H9 (cell line): ENCODE results near the gene SPRN. TPM values are rescaled to one million over a fixed set of nuclear protein-coding genes. Genes with fewer than 3 reads are reported as not detected.

Source experiments
- DNase-seq: peaks from one replicate; pipeline ENCODE4 v3.0.0-alpha.2; 2017
- H2AFZ ChIP-seq: one replicate; pipeline ENCODE4 v1.6.1; 2013; ENCODE audit warnings: mild to moderate bottlenecking, low read length, control low read depth, moderate library complexity
- H2AK5ac ChIP-seq: 2 replicates; pipeline ENCODE4 v1.6.1; 2013; ENCODE audit warnings: low read length, control low read depth, mixed read lengths; ENCODE audit not compliant: insufficient read length
- H2BK120ac ChIP-seq: one replicate; pipeline ENCODE4 v1.6.1; 2013; ENCODE audit warnings: low read depth, mild to moderate bottlenecking, low read length, control low read depth, inconsistent platforms; ENCODE audit not compliant: poor library complexity, severe bottlenecking
- H2BK12ac ChIP-seq: 2 replicates; pipeline ENCODE4 v1.6.1; 2013; ENCODE audit warnings: low read length, control low read depth, mixed read lengths, low read depth; ENCODE audit not compliant: insufficient read length
- H2BK15ac ChIP-seq: 2 replicates; pipeline ENCODE4 v1.6.1; 2013; ENCODE audit warnings: low read depth, low read length, control low read depth
- H2BK20ac ChIP-seq: one replicate; pipeline ENCODE4 v1.6.1; 2013; ENCODE audit warnings: low read depth, mild to moderate bottlenecking, low read length, control low read depth, inconsistent platforms; ENCODE audit not compliant: poor library complexity, severe bottlenecking
- H2BK5ac ChIP-seq: 2 replicates; pipeline ENCODE4 v1.6.1; 2013; ENCODE audit warnings: low read length, control low read depth, mixed read lengths; ENCODE audit not compliant: insufficient read length
- H3K14ac ChIP-seq: 2 replicates; pipeline ENCODE4 v1.6.1; 2013; ENCODE audit warnings: low read length, control low read depth; ENCODE audit not compliant: insufficient read depth
- H3K18ac ChIP-seq: 2 replicates; pipeline ENCODE4 v1.6.1; 2013; ENCODE audit warnings: low read depth, mild to moderate bottlenecking, mixed read lengths, low read length, control low read depth; ENCODE audit not compliant: insufficient read length
- H3K23ac ChIP-seq: 2 replicates; pipeline ENCODE4 v1.6.1; 2013; ENCODE audit warnings: low read length, control low read depth, mixed read lengths, low read depth; ENCODE audit not compliant: insufficient read length
- H3K23me2 ChIP-seq: 2 replicates; pipeline ENCODE4 v1.6.1; 2013; ENCODE audit warnings: low read depth, mild to moderate bottlenecking, mixed read lengths, low read length, control low read depth; ENCODE audit not compliant: insufficient read length, poor library complexity, severe bottlenecking
- H3K27ac ChIP-seq: 2 replicates; pipeline ENCODE4 v1.5.1; 2013; ENCODE audit warnings: low read length, control low read depth, mixed read lengths, low read depth; ENCODE audit not compliant: insufficient read length
- H3K27me3 ChIP-seq: 2 replicates; pipeline ENCODE4 v1.6.1; 2013; ENCODE audit warnings: low read length, control low read depth, inconsistent platforms; ENCODE audit not compliant: insufficient read depth
- H3K4ac ChIP-seq: 2 replicates; pipeline ENCODE4 v1.6.1; 2013; ENCODE audit warnings: low read depth, mild to moderate bottlenecking, control low read depth, inconsistent platforms, low read length, moderate library complexity
- H3K4me1 ChIP-seq: 2 replicates; pipeline ENCODE4 v1.6.1; 2013; ENCODE audit warnings: low read length, control low read depth, inconsistent platforms; ENCODE audit not compliant: insufficient read depth
- H3K4me2 ChIP-seq: 2 replicates; pipeline ENCODE4 v1.6.1; 2013; ENCODE audit warnings: low read length, control low read depth, mixed read lengths; ENCODE audit not compliant: insufficient read length, insufficient read depth
- H3K56ac ChIP-seq: 2 replicates; pipeline ENCODE4 v1.6.1; 2013; ENCODE audit warnings: low read depth, mild to moderate bottlenecking, mixed read lengths, low read length, control low read depth; ENCODE audit not compliant: insufficient read length
- H3K79me1 ChIP-seq: 2 replicates; pipeline ENCODE4 v1.6.1; 2013; ENCODE audit warnings: low read depth, mild to moderate bottlenecking, moderate library complexity, low read length, control low read depth, inconsistent platforms; ENCODE audit not compliant: insufficient read depth, poor library complexity, severe bottlenecking
- H3K79me2 ChIP-seq: 2 replicates; pipeline ENCODE4 v1.6.1; 2013; ENCODE audit warnings: low read length, control low read depth, inconsistent platforms; ENCODE audit not compliant: insufficient read depth
- H3K9ac ChIP-seq: 2 replicates; pipeline ENCODE4 v1.6.1; 2013; ENCODE audit warnings: low read length, control low read depth, mixed read lengths; ENCODE audit not compliant: insufficient read length; ENCODE audit errors: extremely low read depth
- H3K9me3 ChIP-seq: one replicate; pipeline ENCODE4 v1.6.1; 2013; ENCODE audit warnings: low read depth, low read length, inconsistent platforms; ENCODE audit not compliant: control insufficient read depth
- H3T11ph ChIP-seq: one replicate; pipeline ENCODE4 v1.6.1; 2013; ENCODE audit warnings: mild to moderate bottlenecking, low read length, control low read depth, inconsistent platforms
- H4K20me1 ChIP-seq: one replicate; pipeline ENCODE4 v1.6.1; 2013; ENCODE audit not compliant: control insufficient read depth, insufficient read length, insufficient read depth
- H4K5ac ChIP-seq: 2 replicates; pipeline ENCODE4 v1.6.1; 2013; ENCODE audit warnings: low read depth, mild to moderate bottlenecking, mixed read lengths, low read length, control low read depth; ENCODE audit not compliant: insufficient read length
- H4K8ac ChIP-seq: replicated peaks from 2 replicates; pipeline ENCODE4 v1.6.1; 2013; ENCODE audit warnings: low read length, control low read depth, mixed read lengths, low read depth; ENCODE audit not compliant: insufficient read length
- H4K91ac ChIP-seq: 2 replicates; pipeline ENCODE4 v1.6.1; 2013; ENCODE audit warnings: low read depth, mild to moderate bottlenecking, moderate library complexity, mixed read lengths, low read length, control low read depth; ENCODE audit not compliant: insufficient read length
- H3K27ac Mint-ChIP-seq, 3 experiments: 2 replicates in 2 of 3; 3 replicates in 1 of 3; pipeline ENCODE4 v1.8.0; 2020 to 2021; ENCODE audit warnings: mixed read lengths in 3 of 3, mild to moderate bottlenecking in 1 of 3, moderate library complexity in 1 of 3
- H3K27me3 Mint-ChIP-seq: 2 replicates; pipeline ENCODE4 v1.8.0; 2021; ENCODE audit warnings: low read depth, mild to moderate bottlenecking, moderate library complexity, mixed read lengths
- H3K36me3 Mint-ChIP-seq, 3 experiments: 2 replicates in 2 of 3; 3 replicates in 1 of 3; pipeline ENCODE4 v1.8.0; 2020 to 2021; ENCODE audit warnings: low read depth in 3 of 3, mixed read lengths in 3 of 3; ENCODE audit not compliant: insufficient read depth in 1 of 3
- H3K4me1 Mint-ChIP-seq, 2 experiments: 2 replicates each; pipeline ENCODE4 v1.8.0; 2020; ENCODE audit warnings: mixed read lengths in 2 of 2
- H3K4me3 Mint-ChIP-seq, 2 experiments: 2 replicates in 1 of 2; 3 replicates in 1 of 2; pipeline ENCODE4 v1.8.0; 2020 to 2021; ENCODE audit warnings: mild to moderate bottlenecking in 2 of 2, mixed read lengths in 2 of 2, moderate library complexity in 1 of 2
- H3K9me3 Mint-ChIP-seq, 2 experiments: 2 replicates in 1 of 2; 3 replicates in 1 of 2; pipeline ENCODE4 v1.8.0; 2020; ENCODE audit warnings: mild to moderate bottlenecking in 2 of 2, mixed read lengths in 2 of 2, moderate library complexity in 1 of 2
- WGBS: extraction: QIAGEN DNeasy Blood & Tissue Kit; methylation state at CpG from one replicate; pipeline ENCODE4 v1.1.7; 2013; ENCODE audit warnings: missing lambda C conversion rate, low lambda C conversion rate, mixed read lengths; ENCODE audit not compliant: insufficient read length; ENCODE audit errors: extremely low coverage; 5-methylcytosine and 5-hydroxymethylcytosine counted together
- total RNA-seq: library from RNA; stranded (reverse); gene quantifications from 2 replicates; pipeline ENCODE4 v1.2.1, GENCODE V29; 2021
- TF ChIP-seq, protein P1 (sequence below): fragments of 200-600 bp; sonication (generic); conservative IDR thresholded peaks from 3 replicates; pipeline ENCODE4 v1.8.0; 2021; ENCODE audit warnings: antibody characterized with exemption, mild to moderate bottlenecking

The SPRN gene
- total RNA-seq, 1 experiment from 2014 or later: 0.42 TPM

DNA sequence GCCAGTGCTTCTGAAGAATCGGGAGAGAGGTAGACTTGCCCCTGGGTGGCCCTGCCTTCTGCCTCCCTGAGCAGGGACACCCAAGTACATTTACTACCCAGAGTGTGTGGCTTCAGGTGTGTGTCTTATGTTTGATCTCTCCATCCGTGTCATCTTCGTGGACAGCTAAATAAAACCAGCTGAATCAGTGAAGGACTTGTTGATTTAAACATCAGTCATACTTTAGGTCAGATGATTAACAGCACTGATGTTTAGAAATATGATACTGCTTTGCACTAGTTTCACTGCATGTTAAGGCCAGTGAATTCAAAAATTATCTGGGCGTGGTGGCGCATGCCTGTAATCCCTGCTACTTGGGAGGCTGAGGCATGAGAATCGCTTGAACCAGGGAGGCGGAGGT is 26.5 kb downstream of the SPRN start:
- H3K9me3 ChIP-seq: no peaks in the 10 kb centered on the region
- H2AFZ ChIP-seq: no peak overlapping the region
- H3K56ac ChIP-seq: no peak overlapping the region
- no peak overlapping the region for H3K27ac ChIP-seq
- peaks cover 5% of the 10 kb centered on the region for H3K23me2 ChIP-seq
- no peaks in the 10 kb centered on the region for H3K4me1 ChIP-seq
- DNase-seq: no peak
- H4K20me1 ChIP-seq: no peaks in the 10 kb centered on the region
- TF ChIP-seq, protein P1, sequence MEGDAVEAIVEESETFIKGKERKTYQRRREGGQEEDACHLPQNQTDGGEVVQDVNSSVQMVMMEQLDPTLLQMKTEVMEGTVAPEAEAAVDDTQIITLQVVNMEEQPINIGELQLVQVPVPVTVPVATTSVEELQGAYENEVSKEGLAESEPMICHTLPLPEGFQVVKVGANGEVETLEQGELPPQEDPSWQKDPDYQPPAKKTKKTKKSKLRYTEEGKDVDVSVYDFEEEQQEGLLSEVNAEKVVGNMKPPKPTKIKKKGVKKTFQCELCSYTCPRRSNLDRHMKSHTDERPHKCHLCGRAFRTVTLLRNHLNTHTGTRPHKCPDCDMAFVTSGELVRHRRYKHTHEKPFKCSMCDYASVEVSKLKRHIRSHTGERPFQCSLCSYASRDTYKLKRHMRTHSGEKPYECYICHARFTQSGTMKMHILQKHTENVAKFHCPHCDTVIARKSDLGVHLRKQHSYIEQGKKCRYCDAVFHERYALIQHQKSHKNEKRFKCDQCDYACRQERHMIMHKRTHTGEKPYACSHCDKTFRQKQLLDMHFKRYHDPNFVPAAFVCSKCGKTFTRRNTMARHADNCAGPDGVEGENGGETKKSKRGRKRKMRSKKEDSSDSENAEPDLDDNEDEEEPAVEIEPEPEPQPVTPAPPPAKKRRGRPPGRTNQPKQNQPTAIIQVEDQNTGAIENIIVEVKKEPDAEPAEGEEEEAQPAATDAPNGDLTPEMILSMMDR: no peak
- no peak overlapping the region for H4K8ac ChIP-seq
- no peaks in the 10 kb centered on the region for H3K27me3 ChIP-seq
- H4K5ac ChIP-seq: no peak overlapping the region
- no peak overlapping the region for H2BK15ac ChIP-seq
- no peak overlapping the region for H2BK120ac ChIP-seq
- H2BK20ac ChIP-seq: no peak overlapping the region
- H3K4me3 Mint-ChIP-seq: no peak overlapping the region
- no peak overlapping the region for H3K4me2 ChIP-seq
- no peak overlapping the region for H3T11ph ChIP-seq
- no peaks in the 10 kb centered on the region for H3K9me3 Mint-ChIP-seq
- no peak overlapping the region for H3K18ac ChIP-seq
- H3K27ac Mint-ChIP-seq: no peak overlapping the region; a peak in 1 of 7 replicates
- no peak overlapping the region for H4K91ac ChIP-seq
- peaks cover 51 to 70% (median 68%) of the 10 kb centered on the region in 3 experiments for H3K36me3 Mint-ChIP-seq
- no peak overlapping the region for H3K23ac ChIP-seq
- H3K27me3 Mint-ChIP-seq: no peaks in the 10 kb centered on the region
- peaks cover 4% of the 10 kb centered on the region for H3K79me1 ChIP-seq
- no peak overlapping the region for H3K4ac ChIP-seq
- H2BK5ac ChIP-seq: no peak overlapping the region
- H2BK12ac ChIP-seq: no peak overlapping the region
- no peak overlapping the region for H3K9ac ChIP-seq
- peaks cover 9 to 12% of the 10 kb centered on the region in 2 experiments for H3K4me1 Mint-ChIP-seq
- H2AK5ac ChIP-seq: no peak overlapping the region
- peaks cover 3% of the 10 kb centered on the region; the same call in 1 of the 2 replicates for H3K79me2 ChIP-seq
- no CpG with 5 or more reads among the region's 7 CpGs for WGBS
- H3K14ac ChIP-seq: no peak overlapping the region
